ENCODE data around the gene CLSTN2.

CLSTN2 gene

DNA sequence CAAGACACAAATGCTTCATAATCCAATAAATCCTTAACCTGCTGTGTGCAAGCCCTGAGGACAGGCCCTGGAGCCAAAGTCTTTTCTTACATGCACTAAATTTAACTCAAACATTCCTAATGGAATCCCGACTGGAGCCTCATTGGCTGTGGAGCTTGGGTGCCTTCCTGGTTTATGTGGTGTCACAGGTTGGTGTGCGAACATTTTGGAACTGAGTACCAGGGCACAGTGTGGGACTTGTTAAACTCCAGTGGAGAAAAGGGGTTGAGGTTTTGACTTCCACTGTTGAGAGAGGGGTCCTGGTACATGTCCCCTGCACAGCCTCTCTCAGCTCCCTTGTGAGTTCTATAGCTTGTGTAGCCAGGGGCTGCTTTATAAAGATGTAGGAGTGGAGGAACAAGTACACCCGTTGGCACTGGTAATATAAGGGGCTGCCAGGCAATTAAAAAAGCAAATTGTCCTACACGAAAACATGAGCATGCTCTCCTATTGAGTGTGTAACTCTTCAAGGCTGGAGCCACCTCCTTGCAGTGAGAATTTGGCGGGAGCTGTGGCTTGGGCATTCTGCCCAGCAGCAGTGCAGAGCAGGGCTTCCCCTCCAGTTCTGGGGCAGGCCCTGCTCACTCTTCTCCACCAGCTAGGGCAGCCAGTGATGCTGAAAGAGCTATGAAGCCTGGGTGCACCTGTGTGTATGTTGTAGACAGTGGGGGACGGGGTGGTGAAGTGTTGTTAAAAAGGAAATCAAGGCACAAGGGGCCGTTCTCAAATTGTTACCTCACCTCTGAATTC, 218.1 kb downstream of the CLSTN2 start:
- no peak overlapping the region for H2BK120ac ChIP-seq (ENCODE audit: low read depth, low read length)
- H3K18ac ChIP-seq (ENCODE audit: low read depth in 1 of 2, low read length in 2 of 2): no peak overlapping the region
- no peaks in the 10 kb centered on the region for H3K79me1 ChIP-seq (replicated peaks; ENCODE audit: low read length, poor library complexity, severe bottlenecking)
- no peak overlapping the region for H3K9ac ChIP-seq (ENCODE audit: low read length)
- peaks cover 0 to 3% of the 10 kb centered on the region in 2 experiments for H3K27me3 ChIP-seq (ENCODE audit: control insufficient read depth in 1 of 2, insufficient read depth in 1 of 2, low read length in 2 of 2)
- H2BK12ac ChIP-seq (ENCODE audit: low read length in 2 of 2): no peak overlapping the region
- H3K4me3 ChIP-seq (ENCODE audit: insufficient read depth in 1 of 2, low read depth in 1 of 2, low read length in 2 of 2): no peak overlapping the region
- H3K23ac ChIP-seq (ENCODE audit: low read length in 2 of 2): no peak overlapping the region
- H2AK5ac ChIP-seq (ENCODE audit: low read length, severe bottlenecking): no peak overlapping the region
- H3K4me2 ChIP-seq (ENCODE audit: low read length, poor library complexity, severe bottlenecking): no peak overlapping the region
- H3K14ac ChIP-seq (ENCODE audit: low read length in 2 of 2): no peak overlapping the region
- H3K27ac ChIP-seq (ENCODE audit: low read length, poor library complexity, severe bottlenecking): no peak overlapping the region
- no peak overlapping the region for H3K4ac ChIP-seq (ENCODE audit: low read depth in 1 of 2, low read length in 2 of 2)
- H3K36me3 ChIP-seq (ENCODE audit: control insufficient read depth in 1 of 2, insufficient read depth in 2 of 2, low read depth in 1 of 2, low read length in 2 of 2): no peaks in the 10 kb centered on the region
- no peaks in the 10 kb centered on the region for H3K4me1 ChIP-seq (ENCODE audit: control insufficient read depth, insufficient read depth, low read depth, low read length)
- H2BK15ac ChIP-seq (ENCODE audit: low read depth, poor library complexity, severe bottlenecking): no peak overlapping the region
- H2AFZ ChIP-seq (ENCODE audit: low read depth, low read length): no peak overlapping the region
- no peak for DNase-seq
- no peaks in the 10 kb centered on the region for H3K9me3 ChIP-seq (ENCODE audit: control insufficient read depth, low read length)
- H4K91ac ChIP-seq (ENCODE audit: low read length): no peak overlapping the region
- H4K8ac ChIP-seq (ENCODE audit: low read length): no peak overlapping the region
- WGBS: 71% methylated on average over 6 of the region's 7 CpGs
- H2BK5ac ChIP-seq (ENCODE audit: low read depth, low read length, poor library complexity, severe bottlenecking): no peak overlapping the region

DNA sequence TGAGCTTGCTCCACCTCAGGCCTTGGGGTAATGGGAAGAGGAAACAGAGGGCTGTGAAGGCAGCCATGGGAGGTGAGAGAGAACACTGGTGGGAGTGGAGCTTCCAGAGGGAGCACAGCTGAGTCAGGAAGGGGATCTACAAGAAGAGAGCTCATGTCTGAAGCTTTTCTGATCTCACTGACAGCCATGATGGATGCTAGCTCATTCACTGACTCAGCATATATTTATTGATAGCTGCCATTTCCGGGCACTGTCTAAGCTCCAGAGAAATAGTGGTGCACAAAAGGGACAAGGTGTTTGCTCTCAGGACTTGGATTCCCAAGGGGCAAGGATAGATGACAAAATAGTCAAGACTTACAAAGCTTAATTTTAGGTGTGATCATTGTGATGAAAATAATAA, 218.8 kb downstream of the CLSTN2 start:
- Histone ChIP-seq H2BK5ac (ENCODE audit: low read depth, low read length, poor library complexity, severe bottlenecking) (no peak overlapping the region), H3K4ac (ENCODE audit: low read depth in 1 of 2, low read length in 2 of 2) (no peak overlapping the region), H3K36me3 (ENCODE audit: control insufficient read depth in 1 of 2, insufficient read depth in 2 of 2, low read depth in 1 of 2, low read length in 2 of 2) (no peaks in the 10 kb centered on the region), H3K18ac (ENCODE audit: low read depth in 1 of 2, low read length in 2 of 2) (no peak overlapping the region), H3K4me1 (ENCODE audit: control insufficient read depth, insufficient read depth, low read depth, low read length) (no peaks in the 10 kb centered on the region), H3K4me3 (ENCODE audit: insufficient read depth in 1 of 2, low read depth in 1 of 2, low read length in 2 of 2) (no peak overlapping the region), H3K9me3 (ENCODE audit: control insufficient read depth, low read length) (no peaks in the 10 kb centered on the region), H2BK12ac (ENCODE audit: low read length in 2 of 2) (no peak overlapping the region), H3K14ac (ENCODE audit: low read length in 2 of 2) (no peak overlapping the region), H4K8ac (ENCODE audit: low read length) (no peak overlapping the region), H3K27ac (ENCODE audit: low read length, poor library complexity, severe bottlenecking) (no peak overlapping the region), H3K9ac (ENCODE audit: low read length) (no peak overlapping the region), H3K27me3 (ENCODE audit: control insufficient read depth in 1 of 2, insufficient read depth in 1 of 2, low read length in 2 of 2) (peaks cover 0 to 3% of the 10 kb centered on the region in 2 experiments), H2BK15ac (ENCODE audit: low read depth, poor library complexity, severe bottlenecking) (no peak overlapping the region), H3K4me2 (ENCODE audit: low read length, poor library complexity, severe bottlenecking) (no peak overlapping the region), H2AK5ac (ENCODE audit: low read length, severe bottlenecking) (no peak overlapping the region), H2BK120ac (ENCODE audit: low read depth, low read length) (no peak overlapping the region), H3K79me1 (replicated peaks; ENCODE audit: low read length, poor library complexity, severe bottlenecking) (no peaks in the 10 kb centered on the region), H3K23ac (ENCODE audit: low read length in 2 of 2) (no peak overlapping the region), H4K91ac (ENCODE audit: low read length) (no peak overlapping the region), H2AFZ (ENCODE audit: low read depth, low read length) (no peak overlapping the region)
- no peak for DNase-seq
- WGBS: 79% methylated on average over 1 of the region's 1 CpG

GRCh38 chr3:140157161-140157560, 222.2 kb downstream of the CLSTN2 start:
- peaks cover 0 to 3% of the 10 kb centered on the region in 2 experiments for H3K27me3 ChIP-seq (ENCODE audit: control insufficient read depth in 1 of 2, insufficient read depth in 1 of 2, low read length in 2 of 2)
- no peak overlapping the region for H2BK120ac ChIP-seq (ENCODE audit: low read depth, low read length)
- no peak overlapping the region for H2BK12ac ChIP-seq (ENCODE audit: low read length in 2 of 2)
- no peak overlapping the region for H3K9ac ChIP-seq (ENCODE audit: low read length)
- no peaks in the 10 kb centered on the region for H3K79me1 ChIP-seq (replicated peaks; ENCODE audit: low read length, poor library complexity, severe bottlenecking)
- H2BK15ac ChIP-seq (ENCODE audit: low read depth, poor library complexity, severe bottlenecking): no peak overlapping the region
- no peak overlapping the region for H2AK5ac ChIP-seq (ENCODE audit: low read length, severe bottlenecking)
- 75% methylated on average over 1 of the region's 2 CpGs for WGBS
- H3K36me3 ChIP-seq (ENCODE audit: control insufficient read depth in 1 of 2, insufficient read depth in 2 of 2, low read depth in 1 of 2, low read length in 2 of 2): no peaks in the 10 kb centered on the region
- no peak overlapping the region for H3K23ac ChIP-seq (ENCODE audit: low read length in 2 of 2)
- DNase-seq: no peak
- H2AFZ ChIP-seq (ENCODE audit: low read depth, low read length): no peak overlapping the region
- no peak overlapping the region for H3K4me3 ChIP-seq (ENCODE audit: insufficient read depth in 1 of 2, low read depth in 1 of 2, low read length in 2 of 2)
- H3K27ac ChIP-seq (ENCODE audit: low read length, poor library complexity, severe bottlenecking): no peak overlapping the region
- H2BK5ac ChIP-seq (ENCODE audit: low read depth, low read length, poor library complexity, severe bottlenecking): no peak overlapping the region
- H4K8ac ChIP-seq (ENCODE audit: low read length): no peak overlapping the region
- no peak overlapping the region for H3K18ac ChIP-seq (ENCODE audit: low read depth in 1 of 2, low read length in 2 of 2)
- no peak overlapping the region for H4K91ac ChIP-seq (ENCODE audit: low read length)
- H3K4ac ChIP-seq (ENCODE audit: low read depth in 1 of 2, low read length in 2 of 2): no peak overlapping the region
- no peaks in the 10 kb centered on the region for H3K4me1 ChIP-seq (ENCODE audit: control insufficient read depth, insufficient read depth, low read depth, low read length)
- no peak overlapping the region for H3K14ac ChIP-seq (ENCODE audit: low read length in 2 of 2)
- no peaks in the 10 kb centered on the region for H3K9me3 ChIP-seq (ENCODE audit: control insufficient read depth, low read length)
- no peak overlapping the region for H3K4me2 ChIP-seq (ENCODE audit: low read length, poor library complexity, severe bottlenecking)

- Histone ChIP-seq H3K4me3 (ENCODE audit: insufficient read depth in 1 of 2, low read depth in 1 of 2, low read length in 2 of 2) (no peak overlapping the region), H2AK5ac (ENCODE audit: low read length, severe bottlenecking) (no peak overlapping the region), H3K18ac (ENCODE audit: low read depth in 1 of 2, low read length in 2 of 2) (no peak overlapping the region), H4K91ac (ENCODE audit: low read length) (no peak overlapping the region), H2BK12ac (ENCODE audit: low read length in 2 of 2) (no peak overlapping the region), H3K27me3 (ENCODE audit: control insufficient read depth in 1 of 2, insufficient read depth in 1 of 2, low read length in 2 of 2) (no peaks in the 10 kb centered on the region), H2BK120ac (ENCODE audit: low read depth, low read length) (no peak overlapping the region), H2BK15ac (ENCODE audit: low read depth, poor library complexity, severe bottlenecking) (no peak overlapping the region), H3K4me1 (ENCODE audit: control insufficient read depth, insufficient read depth, low read depth, low read length) (no peaks in the 10 kb centered on the region), H3K14ac (ENCODE audit: low read length in 2 of 2) (no peak overlapping the region), H4K8ac (ENCODE audit: low read length) (no peak overlapping the region), H2AFZ (ENCODE audit: low read depth, low read length) (no peak overlapping the region), H3K9ac (ENCODE audit: low read length) (no peak overlapping the region), H2BK5ac (ENCODE audit: low read depth, low read length, poor library complexity, severe bottlenecking) (no peak overlapping the region), H3K4ac (ENCODE audit: low read depth in 1 of 2, low read length in 2 of 2) (no peak overlapping the region), H3K4me2 (ENCODE audit: low read length, poor library complexity, severe bottlenecking) (no peak overlapping the region), H3K36me3 (ENCODE audit: control insufficient read depth in 1 of 2, insufficient read depth in 2 of 2, low read depth in 1 of 2, low read length in 2 of 2) (no peaks in the 10 kb centered on the region), H3K27ac (ENCODE audit: low read length, poor library complexity, severe bottlenecking) (no peak overlapping the region), H3K23ac (ENCODE audit: low read length in 2 of 2) (no peak overlapping the region), H3K79me1 (replicated peaks; ENCODE audit: low read length, poor library complexity, severe bottlenecking) (no peaks in the 10 kb centered on the region), H3K9me3 (ENCODE audit: control insufficient read depth, low read length) (no peaks in the 10 kb centered on the region)
- DNase-seq: no peak
These were observed 224.7 kb downstream of the CLSTN2 start for GRCh38 chr3:140159646-140160045.
